ENCODE measurements around the gene CD300C.

DNA sequence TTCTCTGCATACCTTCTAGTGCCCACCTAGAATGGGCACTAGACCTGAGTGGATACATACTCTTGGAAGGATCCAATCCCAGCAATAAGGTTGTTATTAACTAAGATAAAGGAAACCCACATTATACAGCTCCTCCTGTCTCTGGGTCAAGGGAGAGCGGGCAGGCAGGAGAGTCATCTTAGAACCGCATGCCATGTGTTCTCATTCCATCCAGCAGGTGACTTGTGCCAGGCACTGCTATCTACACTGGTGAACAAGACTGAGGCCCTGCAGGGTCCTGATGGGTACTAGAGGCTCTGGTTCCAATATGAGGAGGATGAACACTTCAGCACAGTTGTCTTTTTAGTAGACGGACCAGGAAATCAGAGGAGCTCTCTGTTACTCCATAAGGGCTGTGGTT, 27.3 kb upstream of the CD300C start:
- TF ChIP-seq, protein P1, sequence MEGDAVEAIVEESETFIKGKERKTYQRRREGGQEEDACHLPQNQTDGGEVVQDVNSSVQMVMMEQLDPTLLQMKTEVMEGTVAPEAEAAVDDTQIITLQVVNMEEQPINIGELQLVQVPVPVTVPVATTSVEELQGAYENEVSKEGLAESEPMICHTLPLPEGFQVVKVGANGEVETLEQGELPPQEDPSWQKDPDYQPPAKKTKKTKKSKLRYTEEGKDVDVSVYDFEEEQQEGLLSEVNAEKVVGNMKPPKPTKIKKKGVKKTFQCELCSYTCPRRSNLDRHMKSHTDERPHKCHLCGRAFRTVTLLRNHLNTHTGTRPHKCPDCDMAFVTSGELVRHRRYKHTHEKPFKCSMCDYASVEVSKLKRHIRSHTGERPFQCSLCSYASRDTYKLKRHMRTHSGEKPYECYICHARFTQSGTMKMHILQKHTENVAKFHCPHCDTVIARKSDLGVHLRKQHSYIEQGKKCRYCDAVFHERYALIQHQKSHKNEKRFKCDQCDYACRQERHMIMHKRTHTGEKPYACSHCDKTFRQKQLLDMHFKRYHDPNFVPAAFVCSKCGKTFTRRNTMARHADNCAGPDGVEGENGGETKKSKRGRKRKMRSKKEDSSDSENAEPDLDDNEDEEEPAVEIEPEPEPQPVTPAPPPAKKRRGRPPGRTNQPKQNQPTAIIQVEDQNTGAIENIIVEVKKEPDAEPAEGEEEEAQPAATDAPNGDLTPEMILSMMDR (IDR thresholded peaks at IDR 0.05), result no peak
- TF ChIP-seq POLR2A (IDR thresholded peaks at IDR 0.05), result no peak
